Esophagus squamous epithelium (tissue), 5 donors: ENCODE measurements around the gene CSHL1. TPM values are rescaled to one million over a fixed set of nuclear protein-coding genes. Genes with fewer than 3 reads are reported as not detected.
"Not testable (repeated sequence)": the region's sequence is repeated elsewhere in the genome, so short reads cannot be mapped to it uniquely, and the experiment has no call there.

Experiments
- DNase-seq: peaks from one replicate; lab custom pipeline; 2025; lab: John Stamatoyannopoulos, UW
- H3K27ac ChIP-seq, 4 donors: fragments of 200-600 bp; sonication (generic); one replicate each; pipeline ENCODE4 v1.5.1; 2016 to 2019; ENCODE audit warnings: mild to moderate bottlenecking in 1 of 4
- H3K27me3 ChIP-seq, 4 donors: fragments of 200-600 bp; sonication (generic); 1 replicate in 3 of 4; 2 replicates in 1 of 4; pipeline versions ENCODE4 v1.5.1 to v1.6.0; 2017 to 2021; ENCODE audit warnings: antibody characterized with exemption in 1 of 4
- H3K36me3 ChIP-seq, 3 donors: fragments of 200-600 bp; sonication (generic); one replicate each; pipeline ENCODE4 v1.5.1; 2016 to 2019
- H3K4me1 ChIP-seq, 3 donors: fragments of 200-600 bp; sonication (generic); one replicate each; pipeline ENCODE4 v1.5.1; 2017 to 2019
- H3K4me3 ChIP-seq, 4 donors: fragments of 200-600 bp; sonication (generic); 1 replicate in 3 of 4; 2 replicates in 1 of 4; pipeline ENCODE4 v1.5.1; 2016 to 2019; ENCODE audit warnings: mild to moderate bottlenecking in 2 of 4, moderate library complexity in 1 of 4
- H3K9me3 ChIP-seq, 3 donors: fragments of 200-600 bp; sonication (generic); one replicate each; pipeline ENCODE4 v1.5.1; 2016 to 2019
- CTCF ChIP-seq, 6 experiments: fragments of 450-650 bp in 4 of 6; fragments of 200-600 bp in 2 of 6; sonication (generic) in 2 of 6; IDR thresholded peaks; one replicate each; pipeline ENCODE4 v1.5.1; 2016 to 2019; ENCODE audit warnings: antibody characterized with exemption in 6 of 6, mild to moderate bottlenecking in 4 of 6, moderate library complexity in 4 of 6
- POLR2A ChIP-seq, 4 donors: fragments of 450-650 bp; IDR thresholded peaks; one replicate each; pipeline ENCODE4 v1.6.1; 2017; ENCODE audit warnings: antibody characterized with exemption in 4 of 4, mild to moderate bottlenecking in 4 of 4, moderate library complexity in 3 of 4
- WGBS, 2 donors: methylation state at CpG; one replicate each; pipeline ENCODE4 v1.1.5; 2018; 5-methylcytosine and 5-hydroxymethylcytosine counted together
- intact Hi-C: fragments of 100-400 bp; cut with DNase I; formaldehyde crosslinking; loops from one replicate; pipeline ENCODE4 v1.15.0; 2022
- total RNA-seq, 4 donors: library from RNA; depleted of rRNA; stranded (reverse); fragments of >200 nt; gene quantifications; one replicate each; pipeline ENCODE4 v1.1.0, GENCODE V29; 2016
- donor health status: DM: yes; HTN: yes; CAD: no.

CSHL1 gene
- total RNA-seq, 4 donors from 2014 or later = not detected

GRCh38 chr17:63918305-63918704, 7.2 kb upstream of the CSHL1 start:
- Histone ChIP-seq H3K4me3 (no peak overlapping the region), H3K27me3 (peaks cover 0 to 14% (median 0%) of the 10 kb centered on the region in 4 donors), H3K9me3 (no peaks in the 10 kb centered on the region), H3K4me1 (peaks cover 0 to 5% (median 0%) of the 10 kb centered on the region in 3 donors), H3K27ac (no peak overlapping the region), H3K36me3 (no peaks in the 10 kb centered on the region)
- intact Hi-C loops = loop anchor here (10.0 kb wide), 1 partner anchor 216 kb away; the partner anchor contains the start of gene ERN1
- TF ChIP-seq POLR2A (IDR thresholded peaks at IDR 0.05) = no peak
- TF ChIP-seq CTCF (IDR thresholded peaks at IDR 0.05) = no peak
- 53 to 83% methylated on average over 1 to 4 of the region's 10 CpGs for WGBS, 2 donors
- DNase-seq = no peak

- Histone ChIP-seq H3K27ac (no peak overlapping the region), H3K4me1 (peaks cover 0 to 5% (median 0%) of the 10 kb centered on the region in 3 donors), H3K4me3 (no peak overlapping the region), H3K27me3 (peaks cover 0 to 14% (median 0%) of the 10 kb centered on the region in 4 donors), H3K36me3 (no peaks in the 10 kb centered on the region), H3K9me3 (no peaks in the 10 kb centered on the region)
- 41 to 68% methylated on average over 3 to 13 of the region's 13 CpGs for WGBS, 2 donors
- intact Hi-C loops = loop anchor here (10.0 kb wide), 1 partner anchor 217 kb away; the partner anchor contains the start of gene ERN1
- DNase-seq = no peak
- no peak for TF ChIP-seq POLR2A (IDR thresholded peaks at IDR 0.05)
- TF ChIP-seq CTCF (IDR thresholded peaks at IDR 0.05) = no peak
These were observed 6.6 kb upstream of the CSHL1 start for GRCh38 chr17:63917646-63918045.

GRCh38 chr17:63917206-63917605, 6.1 kb upstream of the CSHL1 start:
- not testable (repeated sequence) for H3K9me3 ChIP-seq, DNase-seq, H3K36me3 ChIP-seq, H3K27ac ChIP-seq, H3K4me1 ChIP-seq, H3K4me3 ChIP-seq
- H3K27me3 ChIP-seq = peaks cover 0 to 14% (median 0%) of the 10 kb centered on the region in 4 donors
- WGBS, 2 donors = 88 to 90% methylated on average over 8 of the region's 11 CpGs
- intact Hi-C loops = loop anchor here (10.0 kb wide), 1 partner anchor 218 kb away; the partner anchor contains the start of gene ERN1

GRCh38 chr17:63916566-63917185, 5.6 kb upstream of the CSHL1 start:
- peaks cover 0 to 5% (median 0%) of the 10 kb centered on the region in 3 donors for H3K4me1 ChIP-seq
- H3K9me3 ChIP-seq = no peaks in the 10 kb centered on the region
- no peak overlapping the region for H3K4me3 ChIP-seq
- no peak overlapping the region for H3K27ac ChIP-seq
- WGBS, 2 donors = 77 to 80% methylated on average over 10 to 12 of the region's 12 CpGs
- intact Hi-C loops = loop anchor here (10.0 kb wide), 1 partner anchor 218 kb away; the partner anchor contains the start of gene ERN1
- no peak for TF ChIP-seq CTCF (IDR thresholded peaks at IDR 0.05)
- TF ChIP-seq POLR2A (IDR thresholded peaks at IDR 0.05) = no peak
- DNase-seq = no peak
- peaks cover 0 to 19% (median 0%) of the 10 kb centered on the region in 4 donors for H3K27me3 ChIP-seq
- H3K36me3 ChIP-seq = no peaks in the 10 kb centered on the region

- H3K4me1 ChIP-seq, DNase-seq, H3K27ac ChIP-seq, H3K4me3 ChIP-seq, H3K36me3 ChIP-seq, H3K9me3 ChIP-seq: not testable (repeated sequence)
- H3K27me3 ChIP-seq = peaks cover 0 to 28% (median 0%) of the 10 kb centered on the region in 4 donors
- intact Hi-C loops = loop anchor here (10.0 kb wide), 1 partner anchor 219 kb away; the partner anchor contains the start of gene ERN1
- WGBS, 2 donors = 76 to 84% methylated on average over 9 to 10 of the region's 10 CpGs
These were observed 4.7 kb upstream of the CSHL1 start for GRCh38 chr17:63915753-63916152.

GRCh38 chr17:63914471-63914870, 3.4 kb upstream of the CSHL1 start:
- no peaks in the 10 kb centered on the region for H3K36me3 ChIP-seq
- no peak overlapping the region for H3K27ac ChIP-seq
- H3K27me3 ChIP-seq = peaks cover 0 to 40% (median 0%) of the 10 kb centered on the region in 4 donors
- WGBS, 2 donors = 86 to 90% methylated on average over 2 to 6 of the region's 7 CpGs
- H3K4me3 ChIP-seq = no peak overlapping the region
- intact Hi-C loops = loop anchor here (10.0 kb wide), 1 partner anchor 220 kb away; the partner anchor contains the start of gene ERN1
- TF ChIP-seq POLR2A (IDR thresholded peaks at IDR 0.05) (no peak), CTCF (IDR thresholded peaks at IDR 0.05) (no peak)
- H3K4me1 ChIP-seq = peaks cover 0 to 4% (median 0%) of the 10 kb centered on the region in 3 donors
- no peak for DNase-seq
- no peaks in the 10 kb centered on the region for H3K9me3 ChIP-seq
